ENCODE results near the gene IGFALS.

The IGFALS gene

DNA sequence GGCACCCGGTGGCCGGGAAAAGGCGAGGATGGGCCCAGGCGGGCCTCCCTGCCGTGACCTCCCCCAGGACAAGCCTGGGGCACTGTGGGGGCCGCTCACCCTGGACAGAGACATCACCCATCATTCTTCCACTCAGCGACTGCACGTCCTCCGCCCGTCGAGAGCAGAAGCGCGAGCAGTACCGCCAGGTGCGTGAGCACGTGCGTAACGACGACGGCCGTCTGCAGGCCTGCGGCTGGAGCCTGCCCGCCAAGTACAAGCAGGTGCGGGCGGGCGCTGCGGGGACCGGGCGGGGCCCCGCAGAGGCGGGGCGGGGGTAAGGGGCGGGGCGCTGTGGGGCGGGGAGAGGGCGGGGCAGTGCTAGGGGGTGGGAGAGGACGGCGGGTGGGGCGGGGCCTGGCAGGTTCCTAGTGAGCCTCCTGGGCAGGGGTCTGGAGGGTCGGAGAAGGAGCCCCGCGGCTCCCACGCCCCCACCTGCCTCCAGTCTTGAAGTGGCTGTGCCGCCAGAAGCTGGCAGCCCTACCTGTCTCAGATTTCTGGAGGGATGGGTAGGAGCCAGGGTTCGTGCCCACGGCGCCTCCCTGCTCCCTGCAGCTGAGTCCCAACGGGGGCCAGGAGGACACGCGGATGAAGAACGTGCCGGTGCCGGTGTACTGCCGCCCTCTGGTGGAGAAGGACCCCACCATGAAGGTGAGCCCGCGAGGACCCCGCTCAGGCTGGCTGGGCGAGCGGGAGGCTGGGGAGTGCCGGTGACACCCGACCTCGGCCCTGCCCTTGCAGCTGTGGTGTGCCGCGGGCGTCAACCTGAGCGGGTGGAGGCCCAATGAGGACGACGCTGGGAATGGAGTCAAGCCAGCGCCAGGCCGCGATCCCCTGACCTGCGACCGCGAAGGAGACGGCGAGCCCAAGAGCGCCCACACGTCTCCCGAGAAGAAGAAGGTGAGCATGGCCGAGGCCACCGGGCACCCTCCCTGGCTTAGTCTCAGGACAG is 29.7 kb downstream of the IGFALS start:
- no peak for DNase-seq

DNA sequence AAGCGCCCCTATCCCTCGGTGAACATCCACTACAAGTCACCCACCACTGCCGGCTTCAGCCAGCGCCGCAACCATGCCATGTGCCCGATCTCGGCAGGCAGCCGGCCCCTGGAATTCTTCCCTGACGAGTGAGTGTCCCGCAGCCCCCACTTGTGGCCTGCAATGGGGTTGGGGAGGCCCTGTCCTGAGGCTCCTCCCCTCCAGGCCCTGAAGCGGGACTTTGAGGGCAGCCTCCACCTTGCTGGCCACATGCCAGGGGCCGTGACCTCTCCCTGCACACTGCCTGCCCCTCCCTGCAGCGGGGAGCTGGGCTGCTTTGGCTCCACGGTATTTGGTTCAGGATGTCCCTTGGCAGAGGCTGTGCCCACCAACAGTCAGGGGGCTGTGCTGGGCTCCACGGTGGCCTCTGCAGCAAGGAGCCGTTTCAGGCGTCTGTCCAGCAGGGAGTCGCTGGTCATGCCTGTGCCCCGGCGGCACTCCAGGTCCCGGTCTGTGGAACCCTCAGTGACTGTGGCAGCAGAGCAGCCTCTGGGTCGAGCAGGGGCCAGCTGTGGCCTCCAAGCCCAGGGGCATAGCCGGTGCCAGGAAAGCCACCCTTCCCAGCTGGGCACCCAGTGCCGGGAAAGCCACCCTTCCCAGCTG is 30.5 kb downstream of the IGFALS start:
- no peak for DNase-seq

DNA sequence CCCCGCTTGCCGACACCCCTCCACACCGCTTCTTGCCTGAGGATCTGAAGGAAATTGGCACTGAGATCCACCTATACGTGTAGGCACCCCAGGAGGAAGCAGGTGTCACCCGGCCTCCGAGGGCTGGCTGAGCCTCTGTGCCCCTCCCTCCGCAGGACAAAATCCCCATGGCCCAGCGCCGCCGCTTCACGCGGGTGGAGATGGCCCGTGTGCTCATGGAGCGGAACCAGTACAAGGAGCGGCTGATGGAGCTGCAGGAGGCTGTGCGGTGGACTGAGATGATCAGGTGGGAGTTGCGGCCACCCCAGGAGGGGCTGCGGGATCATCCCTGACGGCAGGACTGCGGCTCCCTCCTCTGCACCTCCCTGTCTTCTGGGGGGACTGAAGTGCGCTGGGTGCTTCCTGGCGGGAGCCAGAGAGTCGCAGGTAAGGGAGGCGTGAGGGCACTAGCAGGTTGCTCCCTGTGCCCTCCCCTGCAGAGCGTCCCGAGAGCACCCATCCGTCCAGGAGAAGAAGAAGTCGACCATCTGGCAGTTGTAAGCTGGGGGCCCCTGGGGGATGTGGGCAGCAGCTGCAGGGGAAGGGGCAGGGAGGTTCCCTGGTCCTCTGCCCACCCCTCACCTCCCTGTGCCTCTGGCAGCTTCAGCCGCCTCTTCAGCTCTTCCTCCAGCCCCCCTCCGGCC is 31.2 kb downstream of the IGFALS start:
- DNase-seq, result no peak

- no peak for DNase-seq
These were observed 31.8 kb downstream of the IGFALS start for GRCh38 chr16:1761751-1762150.

- no peak for DNase-seq
These were observed 32.6 kb downstream of the IGFALS start for GRCh38 chr16:1760911-1761310.

GRCh38 chr16:1759511-1759910 is 34.0 kb downstream of the IGFALS start:
- no peak for DNase-seq

GRCh38 chr16:1758923-1759322 is 34.6 kb downstream of the IGFALS start:
- DNase-seq, result no peak

- DNase-seq, result no peak
These were observed 35.6 kb downstream of the IGFALS start for GRCh38 chr16:1757714-1758461.

- no peak for DNase-seq
These were observed 39.3 kb downstream of the IGFALS start for GRCh38 chr16:1754204-1754603.

DNA sequence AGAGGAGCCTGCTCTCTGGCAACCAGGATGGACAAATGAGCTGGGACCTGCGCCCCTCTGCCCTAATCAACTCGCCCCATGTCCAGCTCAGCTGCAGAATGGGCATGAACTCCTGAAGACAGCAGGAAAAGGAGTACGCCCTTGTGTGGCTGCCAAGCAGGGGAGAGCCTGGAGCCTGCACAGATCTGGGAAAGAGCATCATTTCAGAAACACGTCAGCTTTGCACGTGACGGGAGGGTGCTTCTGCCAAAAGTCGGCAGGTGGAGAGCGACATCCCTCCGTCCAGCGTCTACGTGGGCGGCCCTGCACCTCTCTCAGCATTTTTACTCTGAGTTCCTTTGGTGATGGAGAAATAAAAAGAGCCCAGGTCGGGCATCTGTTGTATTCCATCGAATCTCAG is 40.7 kb downstream of the IGFALS start:
- no peak for DNase-seq

DNA sequence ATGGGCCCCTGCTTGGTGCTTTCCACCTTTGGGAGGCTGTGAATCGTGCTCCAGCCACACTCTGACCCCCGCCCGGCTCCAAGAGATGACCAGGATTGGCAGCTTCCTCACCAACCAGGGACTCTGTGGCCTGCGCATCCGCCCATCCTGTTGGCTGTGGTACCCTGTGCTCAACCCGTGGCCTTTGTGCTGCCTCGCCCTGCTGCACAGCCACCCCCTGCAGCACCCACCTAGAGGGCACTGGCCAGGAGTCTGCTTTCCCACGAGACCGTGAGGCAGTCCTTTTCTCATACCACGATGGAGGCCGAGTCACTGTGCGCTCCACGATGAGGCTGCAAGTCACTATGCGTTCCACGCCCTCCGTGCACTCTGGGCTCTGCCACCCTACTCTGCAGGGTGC is 41.6 kb downstream of the IGFALS start:
- no peak for DNase-seq

DNA sequence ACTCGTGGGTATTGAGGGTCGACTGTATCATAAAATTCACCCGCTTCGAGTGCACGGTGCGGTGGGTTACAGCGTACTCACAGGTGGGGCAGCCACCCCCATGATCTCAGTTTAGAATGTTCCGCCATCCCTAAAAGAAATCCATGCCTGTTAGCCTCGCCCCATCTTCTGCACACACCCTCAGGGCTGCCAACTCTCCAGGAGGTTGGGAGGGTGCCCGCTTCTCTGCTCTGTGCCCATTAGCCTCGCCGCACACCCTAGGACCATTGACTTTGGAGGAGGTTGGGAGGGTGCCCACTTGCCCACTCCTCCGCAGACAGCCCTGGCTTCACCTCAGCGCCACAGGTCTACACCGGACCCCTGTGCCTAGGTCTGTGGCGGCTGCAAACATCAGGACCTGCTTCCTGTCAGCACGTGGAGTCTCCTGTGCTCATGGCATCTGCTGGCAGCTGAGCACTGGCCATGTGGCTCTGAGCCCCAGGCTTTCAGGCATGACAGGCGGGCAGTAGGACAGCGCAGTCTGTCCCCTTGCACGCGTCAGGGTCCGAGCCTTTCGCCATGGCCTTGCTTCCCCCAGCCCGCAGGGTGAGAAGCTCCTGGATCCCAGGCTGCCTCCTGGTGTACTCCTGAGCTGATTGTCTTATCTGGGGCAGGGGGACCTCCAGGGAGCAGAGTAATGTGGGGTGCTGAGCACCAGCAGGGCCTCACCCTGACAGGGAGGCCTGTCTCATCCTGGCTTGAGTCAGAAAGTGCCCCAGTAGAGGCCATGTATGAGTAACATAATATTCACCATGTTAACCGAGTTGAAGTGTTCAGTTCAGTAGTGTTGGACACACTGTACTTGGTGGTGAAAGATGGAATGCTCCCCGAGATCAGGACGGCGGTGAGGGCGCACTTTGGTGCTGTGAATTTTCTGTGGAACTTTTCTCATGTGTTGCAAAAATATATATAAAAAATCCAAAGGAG is 44.1 kb downstream of the IGFALS start:
- no peak for DNase-seq

DNA sequence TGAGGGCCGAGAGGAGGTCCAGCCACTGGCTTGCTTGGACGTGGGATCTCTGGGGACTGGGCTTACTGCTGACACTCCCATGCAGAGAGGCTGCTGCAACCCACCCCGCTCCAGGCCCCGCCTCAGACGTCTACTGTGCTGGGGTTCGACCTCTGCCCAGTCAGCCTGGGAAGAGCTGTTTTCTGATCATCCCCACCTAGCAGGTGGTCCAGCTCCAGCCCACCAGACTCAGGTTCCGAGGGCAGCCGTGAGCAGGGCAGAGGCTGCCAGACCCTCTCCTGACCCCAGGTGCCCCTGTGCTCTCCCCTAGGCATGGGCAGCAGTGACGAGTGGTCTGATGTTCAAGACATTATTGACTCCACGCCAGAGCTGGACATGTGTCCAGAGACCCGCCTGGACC is 45.6 kb downstream of the IGFALS start:
- no peak for DNase-seq

- DNase-seq, result no peak
These were observed 46.8 kb downstream of the IGFALS start for GRCh38 chr16:1746693-1747195.

DNA sequence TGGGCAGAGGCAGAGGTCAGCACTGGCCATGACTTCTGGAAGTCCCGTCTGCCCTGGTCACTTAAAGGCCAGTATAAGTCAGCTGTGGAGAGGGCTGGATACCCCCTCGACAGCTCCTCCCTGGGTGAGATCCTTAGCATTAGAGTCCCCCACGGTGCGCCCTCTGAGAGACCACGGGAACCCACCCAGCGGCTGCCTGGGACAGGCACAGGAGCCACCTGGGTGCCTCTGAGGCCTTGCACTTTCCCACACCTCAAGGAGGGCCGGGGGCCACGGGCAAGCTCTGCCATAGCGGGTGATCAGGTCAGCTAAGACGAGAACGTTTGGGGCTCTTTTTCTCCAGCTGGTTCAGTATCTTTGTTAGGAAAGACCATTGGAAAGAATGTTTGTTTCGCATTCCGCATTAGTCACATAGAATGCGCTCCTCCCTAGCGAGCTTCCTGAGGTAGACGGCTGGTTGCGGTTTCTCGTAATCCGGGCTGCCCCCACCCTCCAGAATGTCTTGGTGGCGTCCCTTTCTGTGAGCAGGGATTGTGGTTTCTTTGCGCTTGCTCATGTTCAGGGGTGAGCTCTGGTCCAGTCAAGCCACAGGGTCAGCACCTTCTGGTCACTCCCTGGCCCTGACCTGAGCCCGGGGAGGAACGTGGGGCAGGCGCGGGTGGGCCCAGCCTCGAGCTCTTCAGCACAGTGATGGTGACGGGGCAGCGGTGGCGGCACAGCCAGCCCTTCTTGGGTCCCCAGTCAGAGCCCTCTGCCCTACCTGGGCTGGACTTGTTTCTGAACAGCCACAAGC is 47.4 kb downstream of the IGFALS start:
- DNase-seq, result no peak

GRCh38 chr16:1745181-1745899 is 48.2 kb downstream of the IGFALS start:
- no peak for DNase-seq

DNA sequence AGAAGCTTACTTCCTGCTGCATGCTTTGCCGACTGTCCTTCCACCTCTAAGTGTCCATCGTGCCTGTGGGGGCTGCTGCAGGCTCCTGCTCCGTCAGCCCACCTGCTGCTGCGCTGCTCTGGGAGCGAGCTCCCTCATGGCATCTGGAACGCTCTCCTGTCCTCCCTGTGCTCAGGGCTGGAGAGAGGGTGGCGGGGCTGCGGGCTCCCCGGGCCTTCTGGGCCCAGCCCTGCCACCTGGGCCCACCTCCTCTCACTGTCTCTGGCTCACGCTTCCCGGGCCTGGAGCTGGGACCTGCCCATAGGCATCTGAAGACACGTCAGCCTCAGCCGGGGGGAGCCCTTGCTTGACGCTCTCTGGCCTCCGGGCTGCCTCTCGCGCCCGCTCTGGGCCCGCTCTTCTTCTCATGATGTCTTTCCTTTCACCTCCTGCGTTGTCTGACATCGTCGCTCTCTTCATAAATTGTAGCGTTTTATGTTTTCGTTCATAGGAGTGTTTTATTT is 49.1 kb downstream of the IGFALS start:
- DNase-seq, result no peak

DNA sequence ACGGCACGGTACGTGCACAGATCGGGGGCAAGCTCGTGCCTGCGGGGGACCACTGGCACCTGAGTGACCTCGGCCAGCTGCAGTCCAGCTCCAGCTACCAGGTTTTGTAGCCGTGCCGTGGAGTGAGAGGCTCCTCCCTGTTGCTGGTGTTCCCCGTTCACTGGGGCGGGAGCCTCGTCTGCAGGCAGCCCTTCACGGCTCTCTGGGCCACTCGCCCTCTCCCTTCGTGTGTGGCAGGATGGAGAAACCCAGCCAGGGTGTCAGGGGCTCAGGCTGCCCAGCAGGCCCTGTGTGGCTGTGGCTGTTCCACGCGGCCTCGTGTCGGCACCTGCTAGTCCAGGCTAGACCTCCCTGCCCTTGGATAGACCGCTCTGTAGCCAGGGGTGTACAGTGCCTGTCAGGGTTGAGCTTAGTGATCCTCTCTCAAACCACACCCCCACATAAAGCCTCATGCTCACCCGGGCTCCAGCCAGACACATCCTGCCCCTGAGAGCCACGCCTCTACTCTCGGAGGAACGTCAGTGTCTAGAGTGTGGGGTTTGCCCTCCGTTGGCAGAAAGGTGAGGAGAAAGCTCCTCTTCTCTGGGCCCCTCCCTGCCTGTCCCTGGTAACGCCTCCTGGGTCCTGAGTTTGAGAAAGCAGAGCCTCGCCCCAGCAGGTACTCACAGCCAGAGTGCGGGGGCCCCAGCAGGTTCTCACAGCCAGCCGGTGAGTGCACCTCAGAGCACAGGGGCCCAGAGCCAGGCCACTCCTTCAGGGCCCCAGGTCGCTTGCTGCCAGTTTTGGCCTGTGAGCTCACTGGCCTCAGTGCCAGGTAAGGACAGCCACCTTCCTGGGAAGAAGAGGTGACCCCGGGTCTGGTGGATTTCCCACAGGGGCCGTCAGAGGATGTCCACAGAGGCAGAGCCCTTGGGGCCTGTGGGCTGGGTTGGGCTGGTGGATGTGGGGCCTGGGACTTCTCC is 49.8 kb downstream of the IGFALS start:
- no peak for DNase-seq

Measured in CD4-positive, alpha-beta T cell treated with Interleukin-17A for 4 hours (primary cell).